HepG2 (cell line): ENCODE results near the gene NPW. TPM values are rescaled to one million over a fixed set of nuclear protein-coding genes. Genes with fewer than 3 reads are reported as not detected.

Source experiments
- GLI4 ChIP-seq: sonication (generic); formaldehyde crosslinking; IDR thresholded peaks from 2 replicates; pipeline ENCODE4 v1.5.1; 2020; ENCODE audit warnings: missing genetic modification reagents, mild to moderate bottlenecking, moderate library complexity, borderline replicate concordance
- KLF9 ChIP-seq: IDR thresholded peaks from 2 replicates; pipeline ENCODE4 v1.6.1; 2016; ENCODE audit warnings: low read depth
- LCORL ChIP-seq, 2 experiments: fragments of 450-650 bp in 1 of 2; sonication (generic) in 1 of 2; formaldehyde crosslinking in 1 of 2; IDR thresholded peaks; 2 replicates each; pipeline versions ENCODE4 v1.5.0 to v1.6.1; 2017 to 2020; ENCODE audit warnings: antibody characterized with exemption in 1 of 2, missing genetic modification reagents in 1 of 2
- MAF1 ChIP-seq: sonication (generic); formaldehyde crosslinking; IDR thresholded peaks from 2 replicates; pipeline ENCODE4 v1.5.0; 2020; ENCODE audit warnings: missing genetic modification reagents, borderline replicate concordance
- MAFK ChIP-seq, 2 experiments: IDR thresholded peaks in 1 of 2; conservative IDR thresholded peaks in 1 of 2; 2 replicates each; pipeline ENCODE4 v1.6.1; 2011; ENCODE audit warnings: improper control_type of control experiment in 2 of 2, low read length in 2 of 2
- MTA1 ChIP-seq: sonication (generic); formaldehyde crosslinking; IDR thresholded peaks from 2 replicates; pipeline ENCODE4 v1.4.0; 2020; ENCODE audit warnings: missing genetic modification reagents, mild to moderate bottlenecking, borderline replicate concordance
- MYNN ChIP-seq: sonication (generic); formaldehyde crosslinking; IDR thresholded peaks from 2 replicates; pipeline ENCODE4 v1.4.0; 2020; ENCODE audit warnings: mild to moderate bottlenecking, low read depth, missing genetic modification reagents
- NR3C1 ChIP-seq: sonication (generic); formaldehyde crosslinking; IDR thresholded peaks from 2 replicates; pipeline ENCODE4 v1.4.0; 2020; ENCODE audit warnings: missing genetic modification reagents
- POLR2G ChIP-seq: fragments of 200-400 bp; formaldehyde crosslinking; IDR thresholded peaks from 2 replicates; pipeline ENCODE4 v1.6.1; 2018; ENCODE audit warnings: mild to moderate bottlenecking, low read depth, low read length, moderate library complexity
- RBM39 ChIP-seq: fragments of 200-400 bp; formaldehyde crosslinking; IDR thresholded peaks from one replicate; pipeline ENCODE4 v1.6.1; 2018; ENCODE audit warnings: antibody characterized with exemption, mild to moderate bottlenecking, low read depth, low read length; ENCODE audit not compliant: poor library complexity, severe bottlenecking
- SCMH1 ChIP-seq: sonication (generic); formaldehyde crosslinking; IDR thresholded peaks from 2 replicates; pipeline ENCODE4 v1.9.0; 2021; ENCODE audit warnings: missing genetic modification reagents, mild to moderate bottlenecking, borderline replicate concordance
- SP1 ChIP-seq, 2 experiments: fragments of 450-650 bp in 1 of 2; sonication (generic) in 1 of 2; formaldehyde crosslinking in 1 of 2; IDR thresholded peaks; 2 replicates each; pipeline versions ENCODE4 v1.4.0 to v1.6.1; 2016 to 2020; ENCODE audit warnings: missing genetic modification reagents in 1 of 2
- TOE1 ChIP-seq: sonication (generic); formaldehyde crosslinking; IDR thresholded peaks from 2 replicates; pipeline ENCODE4 v1.4.0; 2020; ENCODE audit warnings: mild to moderate bottlenecking, missing genetic modification reagents
- ZNF20 ChIP-seq: sonication (generic); formaldehyde crosslinking; IDR thresholded peaks from 2 replicates; pipeline ENCODE4 v1.4.0; 2020; ENCODE audit warnings: mild to moderate bottlenecking, moderate library complexity, missing genetic modification reagents
- ZNF343 ChIP-seq: sonication (generic); formaldehyde crosslinking; IDR thresholded peaks from 2 replicates; pipeline ENCODE4 v1.4.0; 2020; ENCODE audit warnings: mild to moderate bottlenecking, missing genetic modification reagents
- ZNF496 ChIP-seq: sonication (generic); formaldehyde crosslinking; IDR thresholded peaks from 2 replicates; pipeline ENCODE4 v1.8.1; 2023; ENCODE audit warnings: mild to moderate bottlenecking, moderate library complexity, missing genetic modification reagents; ENCODE audit not compliant: insufficient replicate concordance
- ZNF713 ChIP-seq: sonication (generic); formaldehyde crosslinking; IDR thresholded peaks from 2 replicates; pipeline ENCODE4 v1.4.0; 2020; ENCODE audit warnings: mild to moderate bottlenecking, missing genetic modification reagents
- ZNF720 ChIP-seq: sonication (generic); formaldehyde crosslinking; IDR thresholded peaks from 2 replicates; pipeline ENCODE4 v1.4.0; 2020; ENCODE audit warnings: missing genetic modification reagents
- ZSCAN22 ChIP-seq: sonication (generic); formaldehyde crosslinking; IDR thresholded peaks from 2 replicates; pipeline ENCODE4 v1.4.0; 2020; ENCODE audit warnings: mild to moderate bottlenecking, missing genetic modification reagents
- ZSCAN31 ChIP-seq: sonication (generic); formaldehyde crosslinking; IDR thresholded peaks from 2 replicates; pipeline ENCODE4 v1.5.0; 2020; ENCODE audit warnings: low read depth, mild to moderate bottlenecking, missing genetic modification reagents
- polyA plus RNA-seq, 8 experiments: library from polyadenylated mRNA; depleted of rRNA in 3 of 8; stranded (reverse) in 7 of 8; unstranded in 1 of 8; fragments of >200 nt; fragmentation: Illumina TruSeq in 4 of 8; extraction: Trizol in 4 of 8; gene quantifications; 2 replicates each; pipeline versions ENCODE4 v1.2.1 to v1.2.3, GENCODE V29; 2011 to 2016; ENCODE audit warnings: low read depth in 4 of 8, missing spikeins in 1 of 8, mixed read lengths in 1 of 8; ENCODE audit not compliant: insufficient read depth in 1 of 8
- total RNA-seq, 5 experiments: library from RNA; depleted of rRNA; stranded (reverse); fragments of >200 nt; fragmentation: Illumina TruSeq; extraction: Trizol; gene quantifications; 2 replicates each; pipeline ENCODE4 v1.2.3, GENCODE V29; 2016; ENCODE audit warnings: low read depth in 1 of 5
- TF ChIP-seq, protein P1 (sequence below): sonication (generic); formaldehyde crosslinking; IDR thresholded peaks from 2 replicates; pipeline ENCODE4 v1.8.0; 2022; ENCODE audit warnings: mild to moderate bottlenecking, missing genetic modification reagents, borderline replicate concordance
- TF ChIP-seq, protein P2 (sequence below): sonication (generic); formaldehyde crosslinking; IDR thresholded peaks from 2 replicates; pipeline ENCODE4 v1.8.1; 2022; ENCODE audit warnings: low read depth, mild to moderate bottlenecking, missing genetic modification reagents
- TF ChIP-seq, protein P3 (sequence below): sonication (generic); formaldehyde crosslinking; conservative IDR thresholded peaks from 2 replicates; pipeline ENCODE4 v1.4.0; 2020; ENCODE audit warnings: missing genetic modification reagents
- TF ChIP-seq, protein P4 (sequence below): sonication (generic); formaldehyde crosslinking; IDR thresholded peaks from 2 replicates; pipeline ENCODE4 v1.4.0; 2020; ENCODE audit warnings: missing genetic modification reagents

NPW gene
- total and polyA plus RNA-seq, 2 of the 13 experiments (the other 11 are each of a cell fraction or from before 2014, with no cell fraction given), result 0.24 to 0.97 TPM

DNA sequence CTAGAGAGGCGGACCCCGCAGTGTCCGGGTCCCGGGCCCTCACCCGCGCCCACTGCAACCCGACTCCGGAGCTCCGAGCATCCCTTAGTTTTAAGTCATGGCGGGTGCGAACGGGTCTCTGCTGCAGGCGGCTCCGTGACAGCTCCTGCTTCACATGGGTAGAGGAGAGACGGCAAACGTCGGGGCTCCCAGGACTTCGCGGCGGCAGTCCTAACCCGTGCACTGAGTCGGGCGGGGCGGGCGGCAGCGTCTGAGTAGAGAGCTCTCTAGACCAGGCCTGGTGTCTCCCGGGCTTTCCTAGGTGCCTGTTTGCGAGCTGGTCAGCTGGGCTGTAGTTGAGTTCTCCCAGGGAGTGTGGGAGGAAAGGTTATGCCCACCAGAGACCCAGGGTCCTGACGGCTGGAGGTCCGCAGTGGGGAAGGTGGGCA lies 28.5 kb downstream of the NPW start (continued):
- TF ChIP-seq ZNF496 (CRISPR knock-in tag) (no peak), MYNN (no peak), ZNF713 (CRISPR knock-in tag) (no peak), NR3C1 (no peak), MAF1 (CRISPR knock-in tag) (no peak), ZNF343 (CRISPR knock-in tag) (no peak), TOE1 (CRISPR knock-in tag) (no peak), SCMH1 (CRISPR knock-in tag) (no peak), MTA1 (no peak), ZNF720 (CRISPR knock-in tag) (no peak), ZSCAN31 (CRISPR knock-in tag) (no peak), ZSCAN22 (CRISPR knock-in tag) (no peak), SP1 (IDR thresholded peaks at IDR 0.05) (no peak), SP1 (CRISPR knock-in tag; IDR thresholded peaks at IDR 0.05) (no peak), LCORL (IDR thresholded peaks at IDR 0.05) (no peak), LCORL (CRISPR knock-in tag; IDR thresholded peaks at IDR 0.05) (no peak), RBM39 (no peak), ZNF20 (CRISPR knock-in tag) (no peak), GLI4 (CRISPR knock-in tag) (peak; percentile 81; the same call in 1 of the 2 replicates), POLR2G (no peak), MAFK (conservative IDR thresholded peaks at IDR 0.05 in 1 of 2, IDR thresholded peaks at IDR 0.05 in 1 of 2; ENCODE audit: low read length in 2 of 2) (no peak), KLF9 (CRISPR knock-in tag) (no peak)
- TF ChIP-seq, protein P1, sequence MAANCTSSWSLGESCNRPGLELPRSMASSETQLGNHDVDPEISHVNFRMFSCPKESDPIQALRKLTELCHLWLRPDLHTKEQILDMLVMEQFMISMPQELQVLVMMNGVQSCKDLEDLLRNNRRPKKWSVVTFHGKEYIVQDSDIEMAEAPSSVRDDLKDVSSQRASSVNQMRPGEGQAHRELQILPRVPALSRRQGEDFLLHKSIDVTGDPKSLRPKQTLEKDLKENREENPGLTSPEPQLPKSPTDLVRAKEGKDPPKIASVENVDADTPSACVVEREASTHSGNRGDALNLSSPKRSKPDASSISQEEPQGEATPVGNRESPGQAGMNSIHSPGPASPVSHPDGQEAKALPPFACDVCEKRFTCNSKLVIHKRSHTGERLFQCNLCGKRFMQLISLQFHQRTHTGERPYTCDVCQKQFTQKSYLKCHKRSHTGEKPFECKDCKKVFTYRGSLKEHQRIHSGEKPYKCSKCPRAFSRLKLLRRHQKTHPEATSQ (CRISPR knock-in tag), result no peak
- TF ChIP-seq, protein P2, sequence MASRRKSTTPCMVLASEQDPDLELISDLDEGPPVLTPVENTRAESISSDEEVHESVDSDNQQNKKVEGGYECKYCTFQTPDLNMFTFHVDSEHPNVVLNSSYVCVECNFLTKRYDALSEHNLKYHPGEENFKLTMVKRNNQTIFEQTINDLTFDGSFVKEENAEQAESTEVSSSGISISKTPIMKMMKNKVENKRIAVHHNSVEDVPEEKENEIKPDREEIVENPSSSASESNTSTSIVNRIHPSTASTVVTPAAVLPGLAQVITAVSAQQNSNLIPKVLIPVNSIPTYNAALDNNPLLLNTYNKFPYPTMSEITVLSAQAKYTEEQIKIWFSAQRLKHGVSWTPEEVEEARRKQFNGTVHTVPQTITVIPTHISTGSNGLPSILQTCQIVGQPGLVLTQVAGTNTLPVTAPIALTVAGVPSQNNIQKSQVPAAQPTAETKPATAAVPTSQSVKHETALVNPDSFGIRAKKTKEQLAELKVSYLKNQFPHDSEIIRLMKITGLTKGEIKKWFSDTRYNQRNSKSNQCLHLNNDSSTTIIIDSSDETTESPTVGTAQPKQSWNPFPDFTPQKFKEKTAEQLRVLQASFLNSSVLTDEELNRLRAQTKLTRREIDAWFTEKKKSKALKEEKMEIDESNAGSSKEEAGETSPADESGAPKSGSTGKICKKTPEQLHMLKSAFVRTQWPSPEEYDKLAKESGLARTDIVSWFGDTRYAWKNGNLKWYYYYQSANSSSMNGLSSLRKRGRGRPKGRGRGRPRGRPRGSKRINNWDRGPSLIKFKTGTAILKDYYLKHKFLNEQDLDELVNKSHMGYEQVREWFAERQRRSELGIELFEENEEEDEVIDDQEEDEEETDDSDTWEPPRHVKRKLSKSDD (CRISPR knock-in tag), result no peak
- TF ChIP-seq, protein P3, sequence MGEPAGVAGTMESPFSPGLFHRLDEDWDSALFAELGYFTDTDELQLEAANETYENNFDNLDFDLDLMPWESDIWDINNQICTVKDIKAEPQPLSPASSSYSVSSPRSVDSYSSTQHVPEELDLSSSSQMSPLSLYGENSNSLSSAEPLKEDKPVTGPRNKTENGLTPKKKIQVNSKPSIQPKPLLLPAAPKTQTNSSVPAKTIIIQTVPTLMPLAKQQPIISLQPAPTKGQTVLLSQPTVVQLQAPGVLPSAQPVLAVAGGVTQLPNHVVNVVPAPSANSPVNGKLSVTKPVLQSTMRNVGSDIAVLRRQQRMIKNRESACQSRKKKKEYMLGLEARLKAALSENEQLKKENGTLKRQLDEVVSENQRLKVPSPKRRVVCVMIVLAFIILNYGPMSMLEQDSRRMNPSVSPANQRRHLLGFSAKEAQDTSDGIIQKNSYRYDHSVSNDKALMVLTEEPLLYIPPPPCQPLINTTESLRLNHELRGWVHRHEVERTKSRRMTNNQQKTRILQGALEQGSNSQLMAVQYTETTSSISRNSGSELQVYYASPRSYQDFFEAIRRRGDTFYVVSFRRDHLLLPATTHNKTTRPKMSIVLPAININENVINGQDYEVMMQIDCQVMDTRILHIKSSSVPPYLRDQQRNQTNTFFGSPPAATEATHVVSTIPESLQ (CRISPR knock-in tag), result no peak
- TF ChIP-seq, protein P4, sequence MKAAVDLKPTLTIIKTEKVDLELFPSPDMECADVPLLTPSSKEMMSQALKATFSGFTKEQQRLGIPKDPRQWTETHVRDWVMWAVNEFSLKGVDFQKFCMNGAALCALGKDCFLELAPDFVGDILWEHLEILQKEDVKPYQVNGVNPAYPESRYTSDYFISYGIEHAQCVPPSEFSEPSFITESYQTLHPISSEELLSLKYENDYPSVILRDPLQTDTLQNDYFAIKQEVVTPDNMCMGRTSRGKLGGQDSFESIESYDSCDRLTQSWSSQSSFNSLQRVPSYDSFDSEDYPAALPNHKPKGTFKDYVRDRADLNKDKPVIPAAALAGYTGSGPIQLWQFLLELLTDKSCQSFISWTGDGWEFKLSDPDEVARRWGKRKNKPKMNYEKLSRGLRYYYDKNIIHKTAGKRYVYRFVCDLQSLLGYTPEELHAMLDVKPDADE, result no peak
